Endodermal cell (in vitro differentiated cells): ENCODE measurements around the gene PIP4K2C. TPM values are rescaled to one million over a fixed set of nuclear protein-coding genes. Genes with fewer than 3 reads are reported as not detected.

Experiments
- DNase-seq: peaks from one replicate; pipeline ENCODE4 v3.0.0-alpha.2; 2017
- H3K27ac ChIP-seq: 2 replicates; pipeline ENCODE4 v1.5.1; 2013; ENCODE audit warnings: mild to moderate bottlenecking, low read depth, low read length, moderate library complexity
- H3K27me3 ChIP-seq: 2 replicates; pipeline ENCODE4 v1.6.1; 2013; ENCODE audit warnings: mild to moderate bottlenecking, low read length, moderate library complexity; ENCODE audit not compliant: insufficient read depth, control insufficient read depth, poor library complexity, severe bottlenecking
- H3K36me3 ChIP-seq: 2 replicates; pipeline ENCODE4 v1.7.0; 2013; ENCODE audit warnings: mild to moderate bottlenecking, low read length, moderate library complexity; ENCODE audit not compliant: control insufficient read depth, insufficient read depth
- H3K4me1 ChIP-seq: one replicate; pipeline ENCODE4 v1.7.0; 2013; ENCODE audit warnings: low read length; ENCODE audit not compliant: control insufficient read depth, insufficient read depth
- H3K4me3 ChIP-seq: 2 replicates; pipeline ENCODE4 v1.5.1; 2013; ENCODE audit warnings: mild to moderate bottlenecking, low read length, moderate library complexity
- H3K9ac ChIP-seq: 2 replicates; pipeline ENCODE4 v1.6.1; 2013; ENCODE audit warnings: mild to moderate bottlenecking, low read length, moderate library complexity; ENCODE audit not compliant: poor library complexity, severe bottlenecking; ENCODE audit errors: extremely low read depth
- H3K9me3 ChIP-seq: 2 replicates; pipeline ENCODE4 v1.6.1; 2013; ENCODE audit warnings: mild to moderate bottlenecking, low read length, moderate library complexity; ENCODE audit not compliant: control insufficient read depth
- H3K27ac Mint-ChIP-seq: 2 replicates; pipeline ENCODE4 v1.8.0; 2020; ENCODE audit warnings: mixed read lengths
- H3K27me3 Mint-ChIP-seq: 2 replicates; pipeline ENCODE4 v1.8.0; 2021; ENCODE audit warnings: mild to moderate bottlenecking, mixed read lengths; ENCODE audit not compliant: insufficient read depth
- H3K36me3 Mint-ChIP-seq: 2 replicates; pipeline ENCODE4 v1.8.0; 2020; ENCODE audit warnings: low read depth, mixed read lengths
- H3K4me1 Mint-ChIP-seq: 2 replicates; pipeline ENCODE4 v1.8.0; 2020; ENCODE audit warnings: mixed read lengths
- H3K4me3 Mint-ChIP-seq: 2 replicates; pipeline ENCODE4 v1.8.0; 2020; ENCODE audit warnings: mild to moderate bottlenecking, moderate library complexity, mixed read lengths
- H3K9me3 Mint-ChIP-seq: 2 replicates; pipeline ENCODE4 v1.8.0; 2020; ENCODE audit warnings: mild to moderate bottlenecking, mixed read lengths
- WGBS, 2 experiments: methylation state at CpG; one replicate each; pipeline versions ENCODE4 v1.1.5 to v1.1.7; 2013; ENCODE audit warnings: missing lambda C conversion rate in 2 of 2, mixed read lengths in 1 of 2; ENCODE audit not compliant: insufficient coverage in 1 of 2, insufficient read length in 1 of 2; 5-methylcytosine and 5-hydroxymethylcytosine counted together
- total RNA-seq, 2 donors: library from RNA; stranded (reverse); fragmentation: NEBNext Ultra II Directional in 1 of 2; extraction: Animal tissue kit (Norgen Biotek cat#: 25700) in 1 of 2; gene quantifications; 2 replicates in 1 of 2; 3 replicates in 1 of 2; pipeline ENCODE4 v1.2.1, GENCODE V29; 2021
- TF ChIP-seq, protein P1 (sequence below): fragments of 200-600 bp; sonication (generic); conservative IDR thresholded peaks from 2 replicates; pipeline ENCODE4 v1.5.0; 2021; ENCODE audit warnings: antibody characterized with exemption, mild to moderate bottlenecking

The PIP4K2C gene
- total RNA-seq, 2 donors from 2014 or later, result 40.9 to 45.5 TPM

DNA sequence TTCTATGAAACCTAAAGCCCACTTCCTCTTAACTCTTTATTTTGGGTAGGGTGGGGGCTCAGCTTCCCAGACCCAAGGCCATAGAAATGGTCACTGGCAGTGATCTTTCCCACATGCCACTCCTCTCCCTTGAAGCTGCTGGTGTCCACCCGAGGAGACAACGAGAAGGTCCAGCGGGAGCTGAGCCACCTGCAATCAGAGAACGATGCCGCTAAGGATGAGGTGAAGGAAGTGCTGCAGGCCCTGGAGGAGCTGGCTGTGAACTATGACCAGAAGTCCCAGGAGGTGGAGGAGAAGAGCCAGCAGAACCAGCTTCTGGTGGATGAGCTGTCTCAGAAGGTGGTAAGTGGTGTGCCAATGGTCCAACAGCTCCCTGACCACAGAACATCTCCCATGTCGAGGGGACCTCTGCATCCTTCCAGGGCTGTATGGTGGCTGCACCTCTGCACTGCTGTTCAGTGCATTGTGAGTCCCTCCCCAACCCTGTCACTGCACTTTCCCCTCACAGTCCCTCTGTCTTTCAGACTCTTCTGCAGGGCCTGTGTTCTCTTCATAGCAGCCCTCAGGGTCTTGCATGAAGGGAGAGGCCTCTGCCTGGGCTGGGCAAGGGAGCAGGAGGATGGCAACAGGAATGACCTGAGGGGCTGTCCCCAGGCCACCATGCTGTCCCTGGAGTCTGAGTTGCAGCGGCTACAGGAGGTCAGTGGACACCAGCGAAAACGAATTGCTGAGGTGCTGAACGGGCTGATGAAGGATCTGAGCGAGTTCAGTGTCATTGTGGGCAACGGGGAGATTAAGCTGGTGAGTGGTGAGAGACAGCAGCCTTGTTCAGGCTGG, 18.8 kb upstream of the PIP4K2C start:
- no peaks in the 10 kb centered on the region for H3K27me3 Mint-ChIP-seq
- no peaks in the 10 kb centered on the region for H3K9me3 ChIP-seq
- H3K36me3 Mint-ChIP-seq, result peaks cover 40% of the 10 kb centered on the region
- H3K4me3 ChIP-seq, result no peak overlapping the region
- H3K4me1 Mint-ChIP-seq, result no peaks in the 10 kb centered on the region
- no peak overlapping the region for H3K4me3 Mint-ChIP-seq
- H3K4me1 ChIP-seq, result no peaks in the 10 kb centered on the region
- H3K27ac ChIP-seq, result no peak overlapping the region
- TF ChIP-seq, protein P1, sequence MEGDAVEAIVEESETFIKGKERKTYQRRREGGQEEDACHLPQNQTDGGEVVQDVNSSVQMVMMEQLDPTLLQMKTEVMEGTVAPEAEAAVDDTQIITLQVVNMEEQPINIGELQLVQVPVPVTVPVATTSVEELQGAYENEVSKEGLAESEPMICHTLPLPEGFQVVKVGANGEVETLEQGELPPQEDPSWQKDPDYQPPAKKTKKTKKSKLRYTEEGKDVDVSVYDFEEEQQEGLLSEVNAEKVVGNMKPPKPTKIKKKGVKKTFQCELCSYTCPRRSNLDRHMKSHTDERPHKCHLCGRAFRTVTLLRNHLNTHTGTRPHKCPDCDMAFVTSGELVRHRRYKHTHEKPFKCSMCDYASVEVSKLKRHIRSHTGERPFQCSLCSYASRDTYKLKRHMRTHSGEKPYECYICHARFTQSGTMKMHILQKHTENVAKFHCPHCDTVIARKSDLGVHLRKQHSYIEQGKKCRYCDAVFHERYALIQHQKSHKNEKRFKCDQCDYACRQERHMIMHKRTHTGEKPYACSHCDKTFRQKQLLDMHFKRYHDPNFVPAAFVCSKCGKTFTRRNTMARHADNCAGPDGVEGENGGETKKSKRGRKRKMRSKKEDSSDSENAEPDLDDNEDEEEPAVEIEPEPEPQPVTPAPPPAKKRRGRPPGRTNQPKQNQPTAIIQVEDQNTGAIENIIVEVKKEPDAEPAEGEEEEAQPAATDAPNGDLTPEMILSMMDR, result no peak
- no peaks in the 10 kb centered on the region for H3K36me3 ChIP-seq
- no peak overlapping the region for H3K9ac ChIP-seq
- no peak for DNase-seq
- H3K27ac Mint-ChIP-seq, result no peak overlapping the region
- no peaks in the 10 kb centered on the region for H3K27me3 ChIP-seq
- no peaks in the 10 kb centered on the region for H3K9me3 Mint-ChIP-seq
- 85 to 92% methylated on average over 7 to 12 of the region's 12 CpGs for WGBS, 2 experiments

DNA sequence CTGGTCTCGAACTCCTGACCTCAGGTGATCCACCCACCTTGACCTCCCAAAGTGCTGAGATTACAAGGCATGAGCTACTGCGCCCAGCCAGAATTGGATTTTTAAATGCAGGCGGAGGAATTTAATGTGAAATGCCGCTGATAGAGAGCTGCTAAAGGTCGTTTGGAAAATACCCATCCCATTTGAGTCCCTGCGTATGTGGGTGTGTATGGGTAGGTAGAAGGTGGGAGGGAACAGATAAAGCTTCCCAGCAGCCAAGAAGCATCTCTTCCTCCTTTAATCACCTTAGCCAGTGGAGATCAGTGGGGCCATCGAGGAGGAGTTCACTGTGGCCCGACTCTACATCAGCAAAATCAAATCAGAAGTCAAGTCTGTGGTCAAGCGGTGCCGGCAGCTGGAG, 16.2 kb upstream of the PIP4K2C start:
- Mint-ChIP-seq H3K27me3 (no peaks in the 10 kb centered on the region), H3K4me3 (no peak overlapping the region), H3K9me3 (no peaks in the 10 kb centered on the region), H3K4me1 (no peaks in the 10 kb centered on the region), H3K27ac (no peak overlapping the region), H3K36me3 (peaks cover 41% of the 10 kb centered on the region)
- H3K9ac ChIP-seq, result no peak overlapping the region
- H3K4me3 ChIP-seq, result no peak overlapping the region
- H3K27ac ChIP-seq, result no peak overlapping the region
- no peaks in the 10 kb centered on the region for H3K4me1 ChIP-seq
- WGBS, 2 experiments, result 95 to 96% methylated on average over 9 to 10 of the region's 10 CpGs
- peaks cover 7% of the 10 kb centered on the region for H3K27me3 ChIP-seq
- no peaks in the 10 kb centered on the region for H3K36me3 ChIP-seq
- H3K9me3 ChIP-seq, result no peaks in the 10 kb centered on the region
- TF ChIP-seq, protein P1, result no peak
- DNase-seq, result no peak

DNA sequence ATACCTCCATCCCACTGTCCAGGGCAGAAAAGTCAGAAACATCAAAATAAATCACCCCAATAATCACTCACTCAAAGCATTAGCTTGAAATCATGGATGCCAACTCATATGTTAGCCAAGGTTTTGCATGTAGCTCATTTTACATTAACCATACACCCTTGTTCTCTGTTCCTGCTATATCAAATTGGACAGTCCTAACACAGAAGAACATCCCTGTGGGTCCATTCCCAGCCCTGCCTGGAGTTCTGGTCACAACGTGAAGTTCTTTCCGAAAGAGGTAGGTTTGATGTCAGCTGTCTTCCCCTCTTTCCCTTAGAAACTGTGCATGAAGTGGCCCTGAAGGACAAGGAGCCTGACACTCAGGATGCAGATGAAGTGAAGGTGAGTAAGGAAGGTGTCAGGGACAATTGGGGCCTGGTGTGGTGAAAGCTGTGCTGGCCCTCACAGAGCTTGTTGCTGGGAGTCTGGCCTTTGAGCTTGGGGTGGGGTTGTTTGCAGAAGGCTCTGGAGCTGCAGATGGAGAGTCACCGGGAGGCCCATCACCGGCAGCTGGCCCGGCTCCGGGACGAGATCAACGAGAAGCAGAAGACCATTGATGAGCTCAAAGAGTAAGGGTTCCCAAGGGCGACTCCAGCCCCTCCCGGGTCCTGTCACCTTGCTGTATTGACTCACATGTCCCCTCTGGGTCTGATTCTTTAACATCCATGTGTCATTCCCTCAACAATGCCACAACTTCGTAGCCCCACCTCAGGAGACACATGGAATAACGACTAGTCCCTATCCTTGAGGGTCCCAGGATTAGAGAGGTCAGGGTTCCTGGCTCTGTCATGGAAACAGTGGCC, 15.0 kb upstream of the PIP4K2C start:
- WGBS, 2 experiments, result 93 to 97% methylated on average over 8 to 12 of the region's 12 CpGs
- no peaks in the 10 kb centered on the region for H3K4me1 Mint-ChIP-seq

More for the DNA sequence above, 15.0 kb upstream of the PIP4K2C start:
- Mint-ChIP-seq H3K27me3 (no peaks in the 10 kb centered on the region), H3K36me3 (peaks cover 40% of the 10 kb centered on the region), H3K4me3 (no peak overlapping the region), H3K9me3 (no peaks in the 10 kb centered on the region), H3K27ac (no peak overlapping the region)
- no peak for DNase-seq
- H3K9me3 ChIP-seq, result no peaks in the 10 kb centered on the region
- TF ChIP-seq, protein P1, result no peak
- no peaks in the 10 kb centered on the region for H3K4me1 ChIP-seq
- H3K4me3 ChIP-seq, result no peak overlapping the region
- H3K27me3 ChIP-seq, result peaks cover 18% of the 10 kb centered on the region
- no peaks in the 10 kb centered on the region for H3K36me3 ChIP-seq
- H3K27ac ChIP-seq, result no peak overlapping the region
- H3K9ac ChIP-seq, result no peak overlapping the region
